IPS DF 6.9 (cell line): Measurements from ENCODE around the gene NR2F2.

Experiments used
- DNase-seq: peaks from one replicate; pipeline ENCODE4 v3.0.0-alpha.2; 2013; ENCODE audit warnings: low read depth, low spot score
- H3K27ac ChIP-seq: one replicate; pipeline ENCODE4 v1.5.1; 2013; ENCODE audit warnings: low read length, control low read depth
- H3K27me3 ChIP-seq: 2 replicates; pipeline ENCODE4 v1.6.1; 2013; ENCODE audit warnings: mild to moderate bottlenecking, low read length; ENCODE audit not compliant: control insufficient read depth, insufficient read depth
- H3K36me3 ChIP-seq: 2 replicates; pipeline ENCODE4 v1.6.1; 2013; ENCODE audit warnings: low read length; ENCODE audit not compliant: control insufficient read depth, insufficient read depth
- H3K4me1 ChIP-seq: 2 replicates; pipeline ENCODE4 v1.6.1; 2013; ENCODE audit warnings: low read length; ENCODE audit not compliant: control insufficient read depth, insufficient read depth
- H3K4me3 ChIP-seq: 2 replicates; pipeline ENCODE4 v1.5.1; 2013; ENCODE audit warnings: mild to moderate bottlenecking, low read length
- H3K9me3 ChIP-seq: 2 replicates; pipeline ENCODE4 v1.6.1; 2013; ENCODE audit warnings: low read length, inconsistent platforms; ENCODE audit not compliant: control insufficient read depth, insufficient read depth
- WGBS: extraction: QIAGEN DNeasy Blood & Tissue Kit; methylation state at CpG from one replicate; pipeline ENCODE4 v1.1.7; 2013; ENCODE audit warnings: mixed read lengths, missing lambda C conversion rate; ENCODE audit not compliant: insufficient read length, insufficient coverage; 5-methylcytosine and 5-hydroxymethylcytosine counted together

Gene NR2F2

DNA sequence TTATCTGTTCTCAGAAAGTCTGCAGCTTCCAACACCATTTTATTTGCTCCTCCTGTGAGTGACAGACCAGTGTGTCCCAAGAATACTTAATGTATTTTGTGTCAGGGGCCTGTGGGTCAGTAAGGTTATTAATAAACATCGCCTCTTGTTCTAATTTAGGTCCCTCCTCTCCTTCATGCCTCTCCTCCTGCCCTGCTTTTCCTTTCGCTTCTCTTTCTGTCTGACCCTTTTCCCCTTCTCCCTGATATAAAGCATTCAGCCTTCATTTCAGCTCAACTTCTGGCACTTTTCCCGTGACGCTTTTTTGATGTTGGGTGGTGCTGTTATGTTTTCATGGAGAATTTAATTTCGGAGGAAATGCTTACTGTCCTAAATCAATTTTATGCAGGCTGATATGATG is 29.7 kb upstream of the NR2F2 start:
- WGBS: no CpG with 5 or more reads among the region's 5 CpGs
- Histone ChIP-seq H3K4me1 (peaks cover 1% of the 10 kb centered on the region; the same call in 1 of the 2 replicates), H3K9me3 (no peaks in the 10 kb centered on the region), H3K27ac (no peak overlapping the region), H3K27me3 (no peaks in the 10 kb centered on the region), H3K4me3 (no peak overlapping the region), H3K36me3 (no peaks in the 10 kb centered on the region)
- no peak for DNase-seq

- Histone ChIP-seq H3K27me3 (no peaks in the 10 kb centered on the region), H3K9me3 (no peaks in the 10 kb centered on the region), H3K27ac (no peak overlapping the region), H3K4me3 (no peak overlapping the region), H3K36me3 (no peaks in the 10 kb centered on the region), H3K4me1 (peaks cover 1% of the 10 kb centered on the region; the same call in 1 of the 2 replicates)
- no peak for DNase-seq
- no CpG with 5 or more reads among the region's 9 CpGs for WGBS
These were observed 26.9 kb upstream of the NR2F2 start for GRCh38 chr15:96303503-96304056.

DNA sequence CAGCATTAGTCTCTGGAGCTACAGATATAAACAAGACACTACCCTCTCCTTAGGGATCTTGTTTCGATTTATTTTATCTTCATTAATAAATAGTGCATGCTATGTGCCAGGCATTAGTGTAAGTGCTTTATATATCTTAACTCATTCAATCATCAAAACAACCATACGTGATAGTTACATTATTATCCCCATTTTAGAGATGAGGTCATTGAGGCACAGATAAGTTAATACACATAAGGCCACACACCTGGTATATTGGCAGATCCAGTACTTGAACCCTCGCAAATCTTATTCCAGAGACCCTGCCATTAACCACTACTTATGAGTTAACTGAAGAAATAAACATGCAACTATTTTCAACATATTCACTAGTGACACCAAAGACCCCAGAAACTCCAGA is 25.7 kb upstream of the NR2F2 start:
- H3K4me1 ChIP-seq: peaks cover 1% of the 10 kb centered on the region; the same call in 1 of the 2 replicates
- DNase-seq: no peak
- H3K27me3 ChIP-seq: no peaks in the 10 kb centered on the region
- H3K9me3 ChIP-seq: no peaks in the 10 kb centered on the region
- H3K4me3 ChIP-seq: no peak overlapping the region
- H3K27ac ChIP-seq: no peak overlapping the region
- H3K36me3 ChIP-seq: no peaks in the 10 kb centered on the region
- no CpG with 5 or more reads among the region's 3 CpGs for WGBS

GRCh38 chr15:96306321-96306720 is 24.2 kb upstream of the NR2F2 start:
- no peaks in the 10 kb centered on the region for H3K36me3 ChIP-seq
- no peak for DNase-seq
- no peak overlapping the region for H3K27ac ChIP-seq
- H3K9me3 ChIP-seq: no peaks in the 10 kb centered on the region
- H3K27me3 ChIP-seq: no peaks in the 10 kb centered on the region
- H3K4me3 ChIP-seq: no peak overlapping the region
- peaks cover 1% of the 10 kb centered on the region; the same call in 1 of the 2 replicates for H3K4me1 ChIP-seq
- WGBS: no CpG with 5 or more reads among the region's 1 CpG

DNA sequence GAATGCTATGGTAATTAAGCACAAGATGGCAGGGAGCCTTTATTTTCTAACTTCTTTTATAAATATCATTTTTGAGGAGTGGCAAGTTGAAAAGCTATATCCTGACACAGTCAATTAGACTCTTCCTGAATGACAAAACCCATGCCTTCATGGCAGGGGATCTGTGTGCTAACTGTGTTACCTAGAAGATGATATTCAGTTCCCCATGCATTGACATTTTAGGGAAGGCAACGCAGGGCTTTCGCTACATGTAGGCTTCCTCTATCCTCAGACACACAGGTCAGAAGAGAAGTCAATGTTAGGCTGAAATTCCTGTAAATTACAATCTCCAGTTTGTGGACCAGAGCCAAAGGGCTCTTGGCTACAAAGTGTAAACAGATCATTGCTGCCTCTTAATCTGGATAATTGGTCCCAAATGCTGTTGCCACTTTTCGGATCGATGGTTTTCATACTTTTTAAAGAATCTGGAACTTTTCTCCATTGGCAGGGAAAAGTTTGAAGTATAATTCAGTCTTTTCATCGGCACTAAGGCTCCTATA is 22.6 kb upstream of the NR2F2 start:
- Histone ChIP-seq H3K36me3 (no peaks in the 10 kb centered on the region), H3K27me3 (no peaks in the 10 kb centered on the region), H3K9me3 (no peaks in the 10 kb centered on the region), H3K4me3 (no peak overlapping the region), H3K27ac (no peak overlapping the region), H3K4me1 (peaks cover 1% of the 10 kb centered on the region; the same call in 1 of the 2 replicates)
- WGBS: no CpG with 5 or more reads among the region's 5 CpGs
- no peak for DNase-seq

GRCh38 chr15:96309143-96309660 is 21.3 kb upstream of the NR2F2 start:
- no peaks in the 10 kb centered on the region for H3K9me3 ChIP-seq
- H3K4me3 ChIP-seq: no peak overlapping the region
- no peaks in the 10 kb centered on the region for H3K36me3 ChIP-seq
- no peaks in the 10 kb centered on the region for H3K27me3 ChIP-seq
- no CpG with 5 or more reads among the region's 5 CpGs for WGBS
- H3K27ac ChIP-seq: no peak overlapping the region
- no peaks in the 10 kb centered on the region for H3K4me1 ChIP-seq
- no peak for DNase-seq

GRCh38 chr15:96311256-96311955 is 19.1 kb upstream of the NR2F2 start:
- H3K4me3 ChIP-seq: no peak overlapping the region
- no peaks in the 10 kb centered on the region for H3K36me3 ChIP-seq
- WGBS: 100% methylated on average over 1 of the region's 5 CpGs
- H3K9me3 ChIP-seq: no peaks in the 10 kb centered on the region
- H3K4me1 ChIP-seq: no peaks in the 10 kb centered on the region
- no peak overlapping the region for H3K27ac ChIP-seq
- DNase-seq: no peak
- H3K27me3 ChIP-seq: no peaks in the 10 kb centered on the region

DNA sequence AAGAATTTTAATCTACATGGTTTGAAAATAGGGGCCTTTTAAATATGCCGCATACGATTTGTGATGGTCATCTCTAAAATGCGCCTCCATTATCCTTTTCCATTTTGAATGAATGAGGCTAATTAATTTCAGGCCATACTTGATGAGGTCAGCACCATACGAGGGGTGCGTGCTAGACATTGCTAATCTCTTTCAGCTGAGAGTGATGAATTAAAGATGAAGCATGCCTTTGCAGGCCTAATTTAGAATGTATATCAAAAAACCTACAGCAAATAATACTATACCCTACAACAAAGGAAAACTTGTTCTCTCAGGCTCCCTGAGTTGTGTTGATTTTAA is 18.6 kb upstream of the NR2F2 start:
- no CpG with 5 or more reads among the region's 5 CpGs for WGBS
- no peak for DNase-seq
- no peaks in the 10 kb centered on the region for H3K36me3 ChIP-seq
- no peak overlapping the region for H3K27ac ChIP-seq
- no peaks in the 10 kb centered on the region for H3K27me3 ChIP-seq
- H3K9me3 ChIP-seq: no peaks in the 10 kb centered on the region
- H3K4me1 ChIP-seq: no peaks in the 10 kb centered on the region
- H3K4me3 ChIP-seq: no peak overlapping the region

- Histone ChIP-seq H3K9me3 (no peaks in the 10 kb centered on the region), H3K27ac (no peak overlapping the region), H3K36me3 (no peaks in the 10 kb centered on the region), H3K27me3 (no peaks in the 10 kb centered on the region), H3K4me3 (no peak overlapping the region), H3K4me1 (no peaks in the 10 kb centered on the region)
- WGBS: no CpG with 5 or more reads among the region's 4 CpGs
- no peak for DNase-seq
These were observed 17.7 kb upstream of the NR2F2 start for GRCh38 chr15:96312641-96313335.

DNA sequence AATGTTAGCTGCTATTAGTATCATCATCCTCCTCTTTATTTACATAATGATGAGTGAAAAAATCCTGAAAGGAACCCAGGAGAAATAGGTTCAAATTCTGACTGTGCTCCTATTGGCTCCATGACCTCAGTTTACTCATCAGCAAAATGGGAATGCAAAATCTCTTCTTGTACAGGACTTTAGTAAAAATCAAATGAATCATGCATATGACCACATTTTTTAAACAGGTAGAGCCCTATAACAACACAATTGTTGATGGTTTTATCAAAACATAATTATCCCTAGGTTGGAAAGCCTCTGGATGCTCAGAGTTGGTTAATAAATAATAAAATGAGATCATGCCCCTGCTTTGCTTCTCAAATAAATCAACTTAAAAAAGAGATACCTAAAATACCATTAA is 16.0 kb upstream of the NR2F2 start:
- no peaks in the 10 kb centered on the region for H3K4me1 ChIP-seq
- no peak overlapping the region for H3K27ac ChIP-seq
- no peaks in the 10 kb centered on the region for H3K36me3 ChIP-seq
- DNase-seq: no peak
- H3K4me3 ChIP-seq: no peak overlapping the region
- H3K9me3 ChIP-seq: no peaks in the 10 kb centered on the region
- H3K27me3 ChIP-seq: no peaks in the 10 kb centered on the region; the same call in 1 of the 2 replicates
